Anterior cingulate cortex (tissue), 58 donors: ENCODE data around the gene EPS8L3.
A peak's percentile ranks its signal among the peaks of the same experiment; 100 is the strongest.

Source experiments
- DNase-seq, 58 donors: peaks; one replicate each; lab custom pipeline; 2025; lab: John Stamatoyannopoulos, UW

Gene EPS8L3

GRCh38 chr1:109794319-109795132, 30.8 kb upstream of the EPS8L3 start:
- no peak for DNase-seq

GRCh38 chr1:109793486-109794318, 30.0 kb upstream of the EPS8L3 start:
- peak in 3 of 58 donors; percentile 25 to 37 (median 25) for DNase-seq

GRCh38 chr1:109793089-109793485, 29.4 kb upstream of the EPS8L3 start:
- DNase-seq: no peak

DNA sequence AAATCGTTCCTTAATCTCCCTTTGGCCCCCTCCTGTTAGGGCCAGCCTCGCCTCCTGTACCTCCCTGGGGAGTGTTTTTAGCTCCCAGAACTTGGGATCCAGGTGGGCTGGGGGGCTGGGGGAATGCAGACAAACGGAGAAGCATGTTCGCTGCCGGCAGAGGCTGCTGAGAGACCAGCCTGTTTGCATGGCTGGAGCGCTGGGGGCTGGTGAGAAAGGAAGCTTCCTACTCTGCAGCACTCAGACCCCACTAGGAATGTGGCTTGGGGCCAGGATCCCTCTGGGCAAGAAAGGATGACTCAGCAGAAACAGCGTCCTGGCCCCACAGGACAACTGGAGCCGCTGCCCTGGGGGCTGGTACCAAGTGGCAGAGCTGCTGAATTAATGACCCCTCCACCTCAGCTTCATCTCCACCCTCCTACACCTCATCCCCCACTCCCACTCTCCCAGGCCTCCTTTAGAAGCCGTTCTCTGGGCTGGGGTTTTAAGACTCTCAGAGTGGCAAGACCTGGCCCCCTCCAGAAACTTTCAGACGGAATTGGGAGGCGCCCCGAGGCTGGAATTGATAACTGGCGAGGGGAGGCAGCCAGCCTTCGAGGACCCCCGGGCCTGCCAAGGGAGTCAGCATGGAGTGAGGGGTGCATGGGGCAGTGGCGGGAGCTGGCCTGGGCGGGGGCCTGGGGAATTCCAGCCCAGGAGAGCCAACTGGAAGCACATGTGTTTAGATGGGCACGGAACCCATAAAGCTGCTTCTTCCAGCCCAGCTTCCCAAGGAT, 28.5 kb upstream of the EPS8L3 start:
- DNase-seq: peak in 47 of 58 donors; percentile 22 to 78 (median 54)

GRCh38 chr1:109791495-109792043, 27.8 kb upstream of the EPS8L3 start:
- no peak for DNase-seq

- peak in 4 of 58 donors; percentile 25 to 36 (median 28) for DNase-seq
Measured at GRCh38 chr1:109790735-109791494, 27.2 kb upstream of the EPS8L3 start.

DNA sequence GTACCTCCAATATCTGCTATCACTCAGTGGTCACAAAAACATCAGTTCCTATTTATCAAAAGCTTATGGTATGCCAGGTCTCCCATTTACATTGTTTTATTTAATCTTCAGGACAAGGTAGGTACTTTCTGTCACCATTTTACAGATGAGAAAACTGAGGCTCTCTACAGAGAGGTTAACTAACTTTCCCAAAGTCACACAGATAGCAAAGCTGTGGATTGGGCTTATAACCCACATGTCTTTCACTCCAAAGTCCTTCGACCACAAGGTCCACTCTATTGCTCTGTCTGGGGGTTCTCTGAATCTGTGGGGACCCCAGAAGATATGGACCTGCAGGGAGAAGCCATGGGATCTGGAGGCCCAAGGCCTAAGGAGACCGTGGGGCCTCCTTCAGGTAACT, 26.6 kb upstream of the EPS8L3 start:
- DNase-seq: no peak

- DNase-seq: no peak
Measured at GRCh38 chr1:109789551-109790180, 25.9 kb upstream of the EPS8L3 start.

DNA sequence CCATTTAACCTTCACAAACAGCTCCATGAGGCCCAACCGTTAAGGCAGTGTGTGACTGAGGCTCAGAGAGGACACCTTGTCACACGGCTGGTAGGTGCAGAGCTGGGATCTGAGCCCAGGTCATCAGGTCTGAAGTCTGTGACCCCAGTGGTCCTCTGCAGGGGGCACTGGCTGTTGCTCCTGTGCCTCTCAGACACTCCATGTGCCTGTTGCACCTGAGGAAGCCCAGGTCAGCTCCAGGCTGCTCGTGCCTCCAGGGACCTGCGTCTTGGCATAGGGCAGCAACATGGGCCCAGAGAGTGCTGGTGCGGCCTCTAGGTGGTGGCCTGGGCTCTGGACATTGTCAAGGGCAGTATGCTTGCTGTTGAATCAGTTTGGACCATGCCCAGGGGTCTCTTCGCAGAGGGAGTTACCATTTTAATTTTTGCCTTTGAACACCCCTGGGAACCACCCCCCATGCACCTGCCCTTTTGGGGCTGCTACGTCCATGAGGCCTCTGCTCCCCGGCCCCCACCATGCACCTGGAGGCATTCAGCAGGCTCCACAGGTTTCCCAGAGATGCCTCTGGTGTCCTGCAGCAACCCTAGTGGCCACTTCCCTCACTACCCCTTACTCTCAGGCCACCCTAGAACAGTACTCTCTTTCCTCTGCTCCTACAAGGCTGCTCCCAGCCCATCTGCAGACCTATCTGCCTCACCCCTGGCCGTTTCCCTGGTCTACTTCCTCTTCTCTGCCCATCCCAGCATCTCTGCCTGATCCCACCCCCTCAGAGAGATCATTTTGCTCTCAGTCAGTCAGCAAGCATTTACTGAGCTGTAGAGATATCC, 25.2 kb upstream of the EPS8L3 start:
- no peak for DNase-seq

GRCh38 chr1:109787845-109788601, 24.3 kb upstream of the EPS8L3 start:
- DNase-seq: peak in 1 of 58 donors; percentile 38

DNA sequence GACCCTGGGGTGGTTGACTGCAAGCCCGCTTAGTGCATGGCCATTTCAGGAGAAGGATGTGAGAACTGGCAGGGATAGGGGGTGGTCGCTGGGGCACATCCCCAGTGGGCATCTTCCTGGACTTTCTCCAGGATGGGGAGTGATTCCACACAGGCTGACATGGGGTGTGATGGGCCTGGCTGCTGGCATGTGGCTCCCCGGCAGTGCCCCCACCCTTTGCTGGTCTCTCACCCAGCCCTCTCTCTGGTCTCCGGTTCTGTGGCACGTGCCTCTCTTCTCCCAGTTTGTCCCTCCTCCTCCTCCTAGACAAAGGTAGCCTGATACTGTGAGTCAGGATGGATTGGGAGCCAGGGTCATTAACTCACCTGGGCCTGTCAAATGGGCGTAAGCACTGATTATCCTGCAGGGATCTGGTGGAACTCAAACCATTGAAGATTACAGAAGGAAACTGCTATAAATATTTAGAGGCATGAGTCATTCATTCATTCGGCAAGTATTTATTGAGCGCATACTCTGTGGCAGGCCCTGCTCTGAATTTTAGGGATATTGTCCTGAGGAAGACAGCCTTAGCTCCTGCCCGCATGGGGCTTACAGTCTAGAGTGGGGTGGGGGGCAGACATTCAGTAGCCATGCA, 23.6 kb upstream of the EPS8L3 start:
- no peak for DNase-seq

GRCh38 chr1:109786531-109787021, 22.9 kb upstream of the EPS8L3 start:
- DNase-seq: no peak

DNA sequence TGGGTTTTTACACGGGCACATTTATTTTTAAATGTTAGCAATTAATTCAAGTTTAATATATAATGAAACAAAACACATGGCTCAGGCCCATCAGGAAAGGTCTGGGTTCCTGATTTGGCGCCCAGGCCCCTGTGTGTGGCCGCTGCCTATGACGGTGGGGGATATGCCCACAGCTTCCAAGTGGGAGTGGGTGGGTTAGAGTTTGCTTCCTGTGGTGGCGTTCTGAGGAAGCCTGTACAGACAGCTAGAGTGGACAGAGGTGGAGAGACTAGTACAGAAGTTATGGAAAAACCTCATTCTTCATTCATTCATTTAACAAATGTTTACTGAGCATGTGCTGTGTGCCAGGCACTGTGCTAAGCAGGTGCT, 22.4 kb upstream of the EPS8L3 start:
- no peak for DNase-seq

DNA sequence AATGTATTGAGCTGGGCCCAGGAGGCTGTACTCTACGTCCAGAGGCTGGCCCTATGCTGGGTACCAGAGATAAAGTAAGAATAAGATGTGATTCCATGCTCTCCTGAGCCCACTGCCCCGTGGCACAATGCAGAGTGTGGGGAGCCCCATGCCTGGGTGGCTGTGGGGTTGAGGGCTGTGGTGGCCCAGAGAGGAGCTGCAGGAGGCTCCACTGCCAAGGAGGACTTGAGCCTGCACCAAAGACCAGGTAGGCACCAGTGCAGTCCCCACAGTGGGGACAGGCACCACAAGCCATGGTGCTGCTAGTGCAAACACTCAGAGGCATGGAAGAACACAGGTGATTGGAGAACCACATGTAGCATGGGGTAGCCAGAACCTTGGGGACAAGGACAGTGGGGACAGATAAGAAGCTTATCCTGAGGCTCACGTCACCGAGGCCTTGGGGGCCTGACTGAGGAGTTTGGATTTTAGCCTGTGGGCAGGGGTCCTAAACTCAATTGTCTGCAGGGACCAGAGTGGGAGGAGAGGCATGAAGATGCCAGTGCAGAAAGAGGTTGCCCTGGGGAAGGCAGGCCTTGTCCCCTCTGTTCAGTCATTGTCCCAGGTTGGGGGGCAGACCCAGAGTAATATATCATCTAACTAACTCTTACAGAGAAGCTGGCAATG, 21.9 kb upstream of the EPS8L3 start:
- no peak for DNase-seq

GRCh38 chr1:109784551-109785252, 21.0 kb upstream of the EPS8L3 start:
- DNase-seq: no peak

DNA sequence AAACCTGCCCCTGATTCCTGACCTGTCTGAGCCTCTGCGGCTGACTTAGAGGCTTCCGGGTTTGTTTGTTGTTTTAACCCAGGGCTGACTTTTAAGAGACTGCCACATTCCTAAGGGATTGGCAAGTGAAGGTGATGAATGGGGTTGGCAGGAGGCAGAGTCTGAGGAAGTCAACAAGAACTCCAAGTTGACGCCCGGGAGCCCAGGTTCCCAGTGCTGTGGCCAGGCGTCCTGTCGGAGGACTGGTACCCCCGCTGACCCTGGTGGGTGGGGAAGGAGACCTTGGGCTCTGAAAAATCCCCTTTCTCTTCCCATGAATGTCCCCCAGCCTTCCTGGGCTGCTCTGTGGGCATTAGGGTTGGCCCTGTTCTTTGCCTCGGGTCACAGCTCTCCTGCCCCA, 19.7 kb upstream of the EPS8L3 start:
- DNase-seq: no peak
